WTC11 (cell line): ENCODE data around the gene TELO2.

Experiments used
- CTCF ChIP-seq: fragments of 200-600 bp; IDR thresholded peaks from 2 replicates; pipeline ENCODE4 v1.8.0; 2022; ENCODE audit warnings: antibody characterized with exemption
- E2F5 ChIP-seq: sonication (generic); formaldehyde crosslinking; IDR thresholded peaks from 2 replicates; pipeline ENCODE4 v1.8.1; 2022; ENCODE audit warnings: mild to moderate bottlenecking, moderate library complexity, missing genetic modification reagents
- USF2 ChIP-seq: sonication (generic); formaldehyde crosslinking; IDR thresholded peaks from 2 replicates; pipeline ENCODE4 v1.8.1; 2023; ENCODE audit warnings: mild to moderate bottlenecking, missing genetic modification reagents, moderate library complexity

- TF ChIP-seq CTCF (no peak), USF2 (CRISPR knock-in tag) (no peak), E2F5 (no peak)
Observed at GRCh38 chr16:1448536-1449116, 44.5 kb upstream of the TELO2 start.
